ENCODE results near the gene RADIL. TPM values are rescaled to one million over a fixed set of nuclear protein-coding genes. Genes with fewer than 3 reads are reported as not detected.

Gene RADIL, protein sequence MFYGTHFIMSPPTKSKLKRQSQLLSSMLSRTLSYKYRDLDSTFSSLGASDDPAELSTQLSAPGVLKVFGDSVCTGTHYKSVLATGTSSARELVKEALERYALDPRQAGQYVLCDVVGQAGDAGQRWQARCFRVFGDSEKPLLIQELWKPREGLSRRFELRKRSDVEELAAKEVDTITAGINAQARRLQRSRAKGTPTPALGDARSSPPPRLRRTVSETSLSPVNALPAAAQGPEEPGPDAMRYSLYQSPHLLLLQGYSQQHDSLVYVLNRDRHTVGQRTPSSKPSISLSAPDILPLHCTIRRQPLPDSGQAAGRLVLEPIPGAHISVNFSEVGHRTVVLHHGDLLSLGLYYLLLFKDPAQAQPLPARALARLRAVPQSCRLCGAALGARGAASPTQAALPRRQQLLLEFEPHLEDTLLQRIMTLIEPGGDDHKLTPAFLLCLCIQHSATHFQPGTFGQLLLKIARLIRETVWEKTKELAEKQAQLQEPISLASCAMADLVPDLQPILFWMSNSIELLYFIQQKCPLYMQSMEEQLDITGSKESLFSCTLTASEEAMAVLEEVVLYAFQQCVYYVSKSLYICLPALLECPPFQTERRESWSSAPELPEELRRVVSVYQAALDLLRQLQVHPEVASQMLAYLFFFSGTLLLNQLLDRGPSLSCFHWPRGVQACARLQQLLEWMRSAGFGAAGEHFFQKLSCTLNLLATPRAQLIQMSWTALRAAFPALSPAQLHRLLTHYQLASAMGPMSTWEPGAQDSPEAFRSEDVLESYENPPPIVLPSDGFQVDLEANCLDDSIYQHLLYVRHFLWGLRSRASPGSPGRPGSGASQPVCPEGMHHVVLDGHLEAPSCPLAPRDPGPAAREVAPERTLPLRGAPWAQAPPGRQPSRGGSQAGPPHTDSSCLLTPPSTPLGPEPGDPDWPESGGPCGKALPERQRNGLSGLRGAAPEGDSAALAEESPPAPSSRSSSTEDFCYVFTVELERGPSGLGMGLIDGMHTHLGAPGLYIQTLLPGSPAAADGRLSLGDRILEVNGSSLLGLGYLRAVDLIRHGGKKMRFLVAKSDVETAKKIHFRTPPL
- total RNA-seq (1 to 10 TPM; 1.1 to 9.0 (median 3.4) TPM), polyA plus RNA-seq (1 to 10 TPM; 2.1 to 3.5 TPM)
- long read RNA-seq, donor 1, partial matches to known transcripts, result 5 of 6 reads
- long read RNA-seq, donor 1, other reads (novel, unspliced or antisense), result 1 of 6 reads
- long read RNA-seq, donor 2, partial matches to known transcripts, result 2 of 4 reads
- long read RNA-seq, donor 2, other reads (novel, unspliced or antisense), result 2 of 4 reads
- long read RNA-seq, donor 3, partial matches to known transcripts, result 2 of 4 reads
- long read RNA-seq, donor 3, other reads (novel, unspliced or antisense), result 1 of 4 reads

DNA sequence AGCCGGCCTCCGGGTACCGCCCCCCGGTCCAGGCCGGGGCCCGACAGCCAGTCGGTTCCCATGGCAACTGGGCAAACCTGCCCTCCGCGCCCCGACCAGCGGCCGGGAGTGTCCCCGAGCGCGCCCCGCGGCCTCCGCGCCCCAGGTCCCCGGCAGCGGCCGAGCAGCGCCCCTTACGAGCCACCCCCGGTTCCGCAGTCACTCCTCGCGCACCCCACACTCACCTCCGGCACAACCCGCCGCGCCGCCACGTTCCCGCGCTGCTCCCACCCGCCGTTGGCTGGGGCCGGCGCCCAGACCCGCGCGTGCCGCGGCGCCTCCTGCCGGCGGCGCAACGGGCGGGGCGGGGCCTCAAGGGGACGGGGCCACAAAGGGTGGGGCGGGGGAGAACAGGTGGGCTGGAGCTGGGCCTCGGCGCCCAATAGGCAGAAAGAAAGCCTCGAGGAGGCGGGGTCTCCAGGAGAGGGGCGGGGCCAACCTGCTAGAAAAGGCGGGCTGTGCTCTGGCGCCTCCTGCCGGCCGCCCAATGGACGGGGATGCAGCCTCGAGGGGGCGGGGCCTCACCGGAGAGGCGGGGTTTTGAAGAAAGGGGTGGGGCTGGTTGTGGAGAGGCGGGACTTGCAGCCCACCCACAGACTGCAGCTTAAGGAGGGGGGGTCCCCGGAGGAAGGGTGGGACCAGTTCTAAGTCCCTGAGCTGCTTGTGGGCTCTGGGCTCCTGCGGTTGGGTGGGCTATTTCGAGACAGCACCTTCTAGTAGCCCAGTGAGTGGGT, at the start of gene RADIL:
Gene RADIL (minus strand): TSS at position 345 of the 773 bp plus-strand sequence. CDS start 5,577 bp downstream, outside the sequence.
- Histone ChIP-seq H3K9me3 (no peaks in the 10 kb centered on the region), H3K27ac (peak within 1 kb of the TSS; percentile 67 to 93 (median 84)), H3K4me3 (peak within 1 kb of the TSS; percentile 53 to 83 (median 73)), H3K4me1 (peaks cover 0 to 35% (median 10%) of the 10 kb centered on the region in 12 donors), H3K27me3 (peaks cover 0 to 24% (median 0%) of the 10 kb centered on the region in 9 donors), H3K36me3 (no peaks in the 10 kb centered on the region)
- WGBS, 4 donors, result 3 to 9% (median 4%) methylated on average over 23 to 72 of the region's 72 CpGs
- ATAC-seq, result peak; percentile 87 to 96 (median 96)
- intact Hi-C loops (cut with DNase I), result loop anchor here in 9 of 10 donors (1.0 to 10.0 kb wide), 16 partner anchors 36 to 279 kb away; partner anchors contain the start of gene FOXK1 (in 2 of the 9)
- DNase-seq, result peak; percentile 90 to 96 (median 95)
- TF ChIP-seq, protein P1, sequence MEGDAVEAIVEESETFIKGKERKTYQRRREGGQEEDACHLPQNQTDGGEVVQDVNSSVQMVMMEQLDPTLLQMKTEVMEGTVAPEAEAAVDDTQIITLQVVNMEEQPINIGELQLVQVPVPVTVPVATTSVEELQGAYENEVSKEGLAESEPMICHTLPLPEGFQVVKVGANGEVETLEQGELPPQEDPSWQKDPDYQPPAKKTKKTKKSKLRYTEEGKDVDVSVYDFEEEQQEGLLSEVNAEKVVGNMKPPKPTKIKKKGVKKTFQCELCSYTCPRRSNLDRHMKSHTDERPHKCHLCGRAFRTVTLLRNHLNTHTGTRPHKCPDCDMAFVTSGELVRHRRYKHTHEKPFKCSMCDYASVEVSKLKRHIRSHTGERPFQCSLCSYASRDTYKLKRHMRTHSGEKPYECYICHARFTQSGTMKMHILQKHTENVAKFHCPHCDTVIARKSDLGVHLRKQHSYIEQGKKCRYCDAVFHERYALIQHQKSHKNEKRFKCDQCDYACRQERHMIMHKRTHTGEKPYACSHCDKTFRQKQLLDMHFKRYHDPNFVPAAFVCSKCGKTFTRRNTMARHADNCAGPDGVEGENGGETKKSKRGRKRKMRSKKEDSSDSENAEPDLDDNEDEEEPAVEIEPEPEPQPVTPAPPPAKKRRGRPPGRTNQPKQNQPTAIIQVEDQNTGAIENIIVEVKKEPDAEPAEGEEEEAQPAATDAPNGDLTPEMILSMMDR (IDR thresholded peaks at IDR 0.05), result peak; percentile 70 to 97 (median 90)
- no peak for TF ChIP-seq POLR2A (IDR thresholded peaks at IDR 0.05)

DNA sequence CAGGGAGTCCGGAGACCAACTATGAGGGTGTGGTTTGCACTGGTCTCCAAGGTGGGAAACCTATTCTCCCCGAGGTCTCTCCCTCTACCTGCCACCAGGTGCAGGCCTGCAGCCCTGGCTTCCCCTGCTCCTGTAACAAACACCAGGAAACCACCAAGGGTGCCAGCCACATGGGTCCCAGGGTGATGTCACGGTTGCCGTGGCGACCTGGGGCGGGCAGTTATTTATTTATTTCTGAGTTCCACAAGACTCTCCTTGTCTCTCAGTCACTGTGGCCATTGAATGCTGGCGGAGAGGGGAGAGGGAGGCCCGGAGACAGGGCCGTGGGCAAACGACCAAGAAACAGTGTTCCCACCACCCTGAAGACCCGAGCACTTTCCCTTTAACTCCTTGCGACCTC, 48.4 kb upstream of the RADIL start:
- intact Hi-C loops (cut with DNase I), result no loop called here

DNA sequence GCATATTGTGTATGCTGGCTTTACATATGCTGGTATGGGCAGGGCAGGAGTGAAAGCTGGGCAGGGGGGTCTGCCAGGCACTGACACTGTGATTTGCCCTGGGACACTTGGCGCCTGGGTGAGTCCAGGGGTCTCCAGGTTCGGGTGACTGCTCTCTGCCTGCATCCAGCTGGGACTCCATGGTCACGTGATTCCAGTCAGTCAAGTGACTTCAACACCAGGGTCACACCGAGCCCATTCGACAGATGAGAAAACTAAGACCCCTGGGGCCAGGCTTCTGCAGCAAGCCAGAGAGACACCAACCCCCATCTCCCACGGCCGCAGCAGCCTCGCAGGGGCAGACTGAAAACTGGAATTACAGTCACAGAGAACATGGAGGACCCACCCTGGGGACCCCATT, 45.5 kb upstream of the RADIL start:
- whole genome bisulfite sequencing, 4 donors, result 79 to 86% (median 84%) methylated on average over 8 of the region's 8 CpGs

More for the DNA sequence above, 48.4 kb upstream of the RADIL start:
- H3K27me3 ChIP-seq, result peaks cover 0 to 29% (median 4%) of the 10 kb centered on the region in 9 donors
- TF ChIP-seq, protein P1 (IDR thresholded peaks at IDR 0.05), result no peak
- no peak for TF ChIP-seq POLR2A (IDR thresholded peaks at IDR 0.05)
- H3K4me3 ChIP-seq, result no peak overlapping the region
- ATAC-seq (no peak), DNase-seq (no peak)
- no peaks in the 10 kb centered on the region for H3K9me3 ChIP-seq
- H3K4me1 ChIP-seq, result no peaks in the 10 kb centered on the region
- no peak overlapping the region for H3K27ac ChIP-seq
- H3K36me3 ChIP-seq, result no peaks in the 10 kb centered on the region
- WGBS, 4 donors, result 50 to 60% (median 56%) methylated on average over 12 of the region's 12 CpGs

More for the DNA sequence above, 45.5 kb upstream of the RADIL start:
- Histone ChIP-seq H3K4me3 (no peak overlapping the region), H3K4me1 (no peaks in the 10 kb centered on the region), H3K27me3 (peaks cover 0 to 19% (median 4%) of the 10 kb centered on the region in 9 donors), H3K36me3 (no peaks in the 10 kb centered on the region), H3K9me3 (no peaks in the 10 kb centered on the region), H3K27ac (no peak overlapping the region)
- intact Hi-C loops (cut with DNase I), result no loop called here
- no peak for TF ChIP-seq POLR2A (IDR thresholded peaks at IDR 0.05)
- TF ChIP-seq, protein P1 (IDR thresholded peaks at IDR 0.05), result no peak
- no peak for ATAC-seq
- no peak for DNase-seq

Measured in heart left ventricle (tissue), 16 donors.